ENCODE measurements around the gene MBP. TPM values are rescaled to one million over a fixed set of nuclear protein-coding genes. Genes with fewer than 3 reads are reported as not detected.

MBP gene
- total RNA-seq, 2 donors from 2014 or later = 15.4 to 15.8 TPM

GRCh38 chr18:77046994-77047393 lies 85.6 kb downstream of the MBP start:
- no peaks in the 10 kb centered on the region for H3K36me3 ChIP-seq
- no peak overlapping the region for H3K27ac ChIP-seq
- no peak overlapping the region for H3K4me3 ChIP-seq
- no peaks in the 10 kb centered on the region for H3K27me3 ChIP-seq
- no peak for DNase-seq (ENCODE audit: low spot score)
- TF ChIP-seq CTCF (IDR thresholded peaks at IDR 0.05) = no peak
- no peaks in the 10 kb centered on the region for H3K9me3 ChIP-seq
- peaks cover 0 to 13% of the 10 kb centered on the region in 2 donors for H3K4me1 ChIP-seq

- H3K27me3 ChIP-seq = no peaks in the 10 kb centered on the region
- no peak overlapping the region for H3K27ac ChIP-seq
- DNase-seq (ENCODE audit: low spot score) = no peak
- H3K4me3 ChIP-seq = no peak overlapping the region
- no peaks in the 10 kb centered on the region for H3K36me3 ChIP-seq
- no peak for TF ChIP-seq CTCF (IDR thresholded peaks at IDR 0.05)
- no peaks in the 10 kb centered on the region for H3K9me3 ChIP-seq
- H3K4me1 ChIP-seq = peaks cover 0 to 14% of the 10 kb centered on the region in 2 donors
Observed at GRCh38 chr18:77046409-77046808, 86.2 kb downstream of the MBP start.

GRCh38 chr18:77045677-77046076 lies 86.9 kb downstream of the MBP start:
- H3K27me3 ChIP-seq = no peaks in the 10 kb centered on the region
- H3K27ac ChIP-seq = no peak overlapping the region
- no peak overlapping the region for H3K4me3 ChIP-seq
- peaks cover 0 to 14% of the 10 kb centered on the region in 2 donors for H3K4me1 ChIP-seq
- H3K36me3 ChIP-seq = no peaks in the 10 kb centered on the region
- TF ChIP-seq CTCF (IDR thresholded peaks at IDR 0.05) = no peak
- no peaks in the 10 kb centered on the region for H3K9me3 ChIP-seq
- no peak for DNase-seq (ENCODE audit: low spot score)

GRCh38 chr18:77044866-77045664 lies 87.5 kb downstream of the MBP start:
- Histone ChIP-seq H3K27me3 (no peaks in the 10 kb centered on the region), H3K4me3 (no peak overlapping the region), H3K9me3 (no peaks in the 10 kb centered on the region), H3K27ac (no peak overlapping the region), H3K36me3 (no peaks in the 10 kb centered on the region), H3K4me1 (peaks cover 0 to 8% of the 10 kb centered on the region in 2 donors)
- DNase-seq (ENCODE audit: low spot score) = no peak
- no peak for TF ChIP-seq CTCF (IDR thresholded peaks at IDR 0.05)

GRCh38 chr18:77043541-77044280 lies 88.9 kb downstream of the MBP start:
- Histone ChIP-seq H3K27ac (no peak overlapping the region), H3K4me3 (no peak overlapping the region), H3K36me3 (no peaks in the 10 kb centered on the region), H3K4me1 (peaks cover 0 to 8% of the 10 kb centered on the region in 2 donors), H3K9me3 (no peaks in the 10 kb centered on the region), H3K27me3 (no peaks in the 10 kb centered on the region)
- TF ChIP-seq CTCF (IDR thresholded peaks at IDR 0.05) = no peak
- no peak for DNase-seq (ENCODE audit: low spot score)

Data from right atrium auricular region (tissue), 2 donors.